ENCODE results near the gene CCDC90B. TPM values are rescaled to one million over a fixed set of nuclear protein-coding genes. Genes with fewer than 3 reads are reported as not detected.
"Not testable (repeated sequence)": the region's sequence is repeated elsewhere in the genome, so short reads cannot be mapped to it uniquely, and the experiment has no call there.

CCDC90B gene
- total RNA-seq, 4 donors from 2014 or later, result 20.6 to 34.1 (median 25.2) TPM

DNA sequence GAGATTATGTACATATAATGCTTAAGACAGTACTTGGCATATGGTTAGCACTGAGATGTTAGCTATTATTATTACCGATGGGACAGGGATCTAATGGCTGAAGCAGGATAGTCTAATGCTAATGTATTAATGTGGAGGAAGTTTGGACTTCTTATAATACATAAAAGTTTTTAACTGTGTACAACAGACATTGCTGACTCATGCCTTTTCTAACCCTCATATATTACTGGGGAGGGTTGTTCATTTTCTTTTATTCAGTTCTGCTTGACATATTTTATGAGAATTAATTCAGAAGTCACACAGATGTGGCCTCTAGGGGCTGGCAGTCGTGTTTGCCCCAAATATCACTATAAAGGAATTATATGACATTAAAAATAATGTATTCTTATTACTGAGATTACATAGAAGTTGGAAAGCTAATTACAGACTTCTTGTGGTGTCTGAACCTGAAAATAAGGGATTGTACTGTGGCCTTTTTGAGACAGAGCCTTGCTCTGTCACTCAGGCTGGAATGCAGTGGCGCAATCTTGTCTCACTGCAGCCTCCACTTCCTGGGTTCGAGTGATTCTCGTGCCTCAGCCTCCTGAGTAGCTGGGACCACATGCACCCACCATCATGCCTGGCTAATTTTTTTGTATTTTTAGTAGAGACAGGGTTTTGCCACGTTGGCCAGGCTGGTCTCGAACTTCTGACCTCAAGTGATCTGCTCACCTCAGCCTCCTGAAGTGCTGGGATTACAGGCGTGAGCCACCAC, 10.1 kb downstream of the CCDC90B start:
- H3K27ac ChIP-seq, result no peak overlapping the region
- H3K4me1 ChIP-seq, result no peaks in the 10 kb centered on the region
- TF ChIP-seq, protein P1, sequence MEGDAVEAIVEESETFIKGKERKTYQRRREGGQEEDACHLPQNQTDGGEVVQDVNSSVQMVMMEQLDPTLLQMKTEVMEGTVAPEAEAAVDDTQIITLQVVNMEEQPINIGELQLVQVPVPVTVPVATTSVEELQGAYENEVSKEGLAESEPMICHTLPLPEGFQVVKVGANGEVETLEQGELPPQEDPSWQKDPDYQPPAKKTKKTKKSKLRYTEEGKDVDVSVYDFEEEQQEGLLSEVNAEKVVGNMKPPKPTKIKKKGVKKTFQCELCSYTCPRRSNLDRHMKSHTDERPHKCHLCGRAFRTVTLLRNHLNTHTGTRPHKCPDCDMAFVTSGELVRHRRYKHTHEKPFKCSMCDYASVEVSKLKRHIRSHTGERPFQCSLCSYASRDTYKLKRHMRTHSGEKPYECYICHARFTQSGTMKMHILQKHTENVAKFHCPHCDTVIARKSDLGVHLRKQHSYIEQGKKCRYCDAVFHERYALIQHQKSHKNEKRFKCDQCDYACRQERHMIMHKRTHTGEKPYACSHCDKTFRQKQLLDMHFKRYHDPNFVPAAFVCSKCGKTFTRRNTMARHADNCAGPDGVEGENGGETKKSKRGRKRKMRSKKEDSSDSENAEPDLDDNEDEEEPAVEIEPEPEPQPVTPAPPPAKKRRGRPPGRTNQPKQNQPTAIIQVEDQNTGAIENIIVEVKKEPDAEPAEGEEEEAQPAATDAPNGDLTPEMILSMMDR (IDR thresholded peaks at IDR 0.05), result no peak
- no peak for TF ChIP-seq POLR2A (IDR thresholded peaks at IDR 0.05)
- TF ChIP-seq POLR2AphosphoS5 (IDR thresholded peaks at IDR 0.05), result no peak
- TF ChIP-seq EP300 (IDR thresholded peaks at IDR 0.05), result no peak
- no peak for DNase-seq (ENCODE audit: low spot score in 2 of 2)
- no peaks in the 10 kb centered on the region for H3K27me3 ChIP-seq
- H3K9me3 ChIP-seq, result no peaks in the 10 kb centered on the region
- 92% methylated on average over 8 of the region's 8 CpGs for WGBS
- peaks cover 54% of the 10 kb centered on the region for H3K36me3 ChIP-seq
- H3K4me3 ChIP-seq, result no peak overlapping the region

DNA sequence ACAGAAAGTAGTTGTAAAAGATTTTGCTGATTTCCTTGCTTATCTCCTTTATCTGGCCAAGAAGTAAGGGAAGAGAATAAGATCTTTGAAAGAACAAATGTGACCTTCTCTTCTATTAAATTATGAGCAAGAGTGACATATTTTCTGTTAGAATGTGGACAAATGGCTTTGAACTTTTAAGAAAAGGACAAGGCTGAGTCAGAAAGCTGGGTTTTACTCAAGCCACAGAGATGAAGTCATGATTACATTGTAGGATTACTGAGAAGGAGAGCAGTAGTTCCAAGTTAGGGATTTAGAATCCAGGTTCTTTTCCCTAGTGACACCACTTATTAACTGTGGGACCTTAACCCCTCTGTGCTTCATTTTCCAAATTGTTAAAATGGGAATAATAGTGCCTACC, 13.5 kb downstream of the CCDC90B start:
- Histone ChIP-seq H3K4me1 (no peaks in the 10 kb centered on the region), H3K36me3 (peaks cover 49% of the 10 kb centered on the region), H3K27ac (no peak overlapping the region), H3K4me3 (no peak overlapping the region), H3K9me3 (no peaks in the 10 kb centered on the region), H3K27me3 (no peaks in the 10 kb centered on the region)
- TF ChIP-seq POLR2AphosphoS5 (IDR thresholded peaks at IDR 0.05) (no peak), EP300 (IDR thresholded peaks at IDR 0.05) (no peak), POLR2A (IDR thresholded peaks at IDR 0.05) (no peak)
- TF ChIP-seq, protein P1 (IDR thresholded peaks at IDR 0.05), result no peak
- no peak for DNase-seq (ENCODE audit: low spot score in 2 of 2)

DNA sequence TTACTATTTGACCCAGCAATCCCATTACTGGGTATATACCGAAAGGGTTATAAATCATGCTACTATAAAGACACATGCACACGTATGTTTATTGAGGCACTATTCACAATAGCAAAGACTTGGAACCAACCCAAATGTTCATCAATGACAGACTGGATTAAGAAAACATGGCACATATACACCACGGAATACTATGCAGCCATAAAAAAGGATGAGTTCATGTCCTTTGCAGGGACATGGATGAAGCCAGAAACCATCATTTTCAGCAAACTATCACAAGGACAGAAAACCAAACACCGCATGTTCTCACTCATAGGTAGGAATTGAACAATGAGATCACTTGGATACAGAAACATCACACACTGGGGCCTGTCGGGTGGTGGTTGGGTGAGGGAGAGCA, 14.4 kb downstream of the CCDC90B start:
- not testable (repeated sequence) for H3K27me3 ChIP-seq; DNase-seq (ENCODE audit: low spot score in 2 of 2); H3K27ac ChIP-seq; H3K4me1 ChIP-seq; H3K9me3 ChIP-seq; H3K4me3 ChIP-seq
- peaks cover 42% of the 10 kb centered on the region for H3K36me3 ChIP-seq
- WGBS, result 95% methylated on average over 5 of the region's 5 CpGs

DNA sequence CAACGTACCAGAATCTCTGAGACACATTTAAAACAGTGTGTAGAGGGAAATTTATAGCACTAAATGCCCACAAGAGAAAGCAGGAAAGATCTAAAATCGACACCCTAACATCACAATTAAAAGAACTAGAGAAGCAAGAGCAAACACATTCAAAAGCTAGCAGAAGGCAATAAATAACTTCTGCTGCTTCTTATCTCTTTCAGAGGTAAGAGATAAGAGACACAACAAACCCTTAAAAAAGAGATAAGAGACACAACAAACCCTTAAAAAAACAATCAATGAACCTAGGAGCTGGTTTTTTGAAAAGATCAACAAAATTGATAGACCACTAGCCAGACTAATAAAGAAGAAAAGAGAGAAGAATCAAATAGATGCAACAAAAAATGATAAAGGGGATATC, 17.1 kb downstream of the CCDC90B start:
- not testable (repeated sequence) for H3K27me3 ChIP-seq; H3K4me3 ChIP-seq; H3K4me1 ChIP-seq; H3K9me3 ChIP-seq; H3K27ac ChIP-seq; DNase-seq (ENCODE audit: low spot score in 2 of 2)
- peaks cover 51% of the 10 kb centered on the region for H3K36me3 ChIP-seq
- 49% methylated on average over 2 of the region's 2 CpGs for WGBS

DNA sequence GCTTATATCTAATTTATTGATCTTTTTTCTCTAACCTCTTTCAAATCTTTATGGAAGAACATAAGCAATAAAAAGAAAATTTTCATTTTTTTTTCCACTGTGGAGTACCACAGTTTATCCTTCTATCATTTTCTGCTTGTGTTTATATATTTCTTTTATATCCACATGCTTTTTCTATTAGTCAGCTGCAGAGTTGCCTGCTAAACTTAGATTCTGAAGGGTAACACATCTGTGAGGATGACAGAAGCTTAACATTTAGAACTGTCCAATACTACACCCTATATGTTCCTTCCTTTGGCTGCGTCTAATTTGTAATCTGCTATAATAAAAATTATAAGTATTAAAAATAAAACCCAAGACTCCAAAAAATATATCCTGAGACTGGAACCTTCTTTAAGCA, 20.8 kb downstream of the CCDC90B start:
- Histone ChIP-seq H3K27me3 (no peaks in the 10 kb centered on the region), H3K4me1 (no peaks in the 10 kb centered on the region), H3K27ac (no peak overlapping the region), H3K36me3 (peaks cover 48% of the 10 kb centered on the region), H3K4me3 (no peak overlapping the region), H3K9me3 (no peaks in the 10 kb centered on the region)
- TF ChIP-seq, protein P1 (IDR thresholded peaks at IDR 0.05), result no peak
- no peak for TF ChIP-seq EP300 (IDR thresholded peaks at IDR 0.05)
- TF ChIP-seq POLR2AphosphoS5 (IDR thresholded peaks at IDR 0.05), result no peak
- no peak for TF ChIP-seq POLR2A (IDR thresholded peaks at IDR 0.05)
- WGBS, result 93% methylated on average over 1 of the region's 1 CpG
- no peak for DNase-seq (ENCODE audit: low spot score in 2 of 2)

DNA sequence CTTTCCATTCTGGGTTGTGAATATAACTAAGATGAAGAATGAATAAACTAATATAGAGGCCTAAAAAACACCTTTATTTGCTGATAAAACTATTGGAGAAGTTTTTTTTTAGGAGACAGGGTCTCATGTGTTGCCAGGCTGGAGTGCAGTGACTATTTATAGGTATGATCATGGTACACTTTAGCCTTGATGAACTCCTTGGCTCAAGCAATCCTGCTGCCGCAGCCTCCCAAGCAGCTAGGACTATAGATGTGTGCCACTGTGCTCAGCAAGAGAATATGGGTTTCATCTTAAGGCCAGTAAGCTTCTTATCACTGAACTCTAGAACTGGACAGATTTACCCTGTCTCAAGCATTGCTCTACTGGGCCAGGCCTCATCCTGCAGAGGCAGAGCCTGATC, 26.6 kb downstream of the CCDC90B start:
- Histone ChIP-seq H3K27me3 (no peaks in the 10 kb centered on the region), H3K9me3 (no peaks in the 10 kb centered on the region), H3K4me1 (no peaks in the 10 kb centered on the region), H3K4me3 (no peak overlapping the region), H3K36me3 (peaks cover 43% of the 10 kb centered on the region), H3K27ac (no peak overlapping the region)
- no peak for TF ChIP-seq POLR2AphosphoS5 (IDR thresholded peaks at IDR 0.05)
- TF ChIP-seq, protein P1 (IDR thresholded peaks at IDR 0.05), result no peak
- TF ChIP-seq POLR2A (IDR thresholded peaks at IDR 0.05), result no peak
- no peak for TF ChIP-seq EP300 (IDR thresholded peaks at IDR 0.05)
- no peak for DNase-seq (ENCODE audit: low spot score in 2 of 2)
- WGBS, result 100% methylated on average over 1 of the region's 1 CpG
